Amniotic stem cell (primary cell): ENCODE data around the gene LINGO1.

Experiments used
- DNase-seq: peaks from one replicate; lab custom pipeline; 2025; lab: John Stamatoyannopoulos, UW

Gene LINGO1

DNA sequence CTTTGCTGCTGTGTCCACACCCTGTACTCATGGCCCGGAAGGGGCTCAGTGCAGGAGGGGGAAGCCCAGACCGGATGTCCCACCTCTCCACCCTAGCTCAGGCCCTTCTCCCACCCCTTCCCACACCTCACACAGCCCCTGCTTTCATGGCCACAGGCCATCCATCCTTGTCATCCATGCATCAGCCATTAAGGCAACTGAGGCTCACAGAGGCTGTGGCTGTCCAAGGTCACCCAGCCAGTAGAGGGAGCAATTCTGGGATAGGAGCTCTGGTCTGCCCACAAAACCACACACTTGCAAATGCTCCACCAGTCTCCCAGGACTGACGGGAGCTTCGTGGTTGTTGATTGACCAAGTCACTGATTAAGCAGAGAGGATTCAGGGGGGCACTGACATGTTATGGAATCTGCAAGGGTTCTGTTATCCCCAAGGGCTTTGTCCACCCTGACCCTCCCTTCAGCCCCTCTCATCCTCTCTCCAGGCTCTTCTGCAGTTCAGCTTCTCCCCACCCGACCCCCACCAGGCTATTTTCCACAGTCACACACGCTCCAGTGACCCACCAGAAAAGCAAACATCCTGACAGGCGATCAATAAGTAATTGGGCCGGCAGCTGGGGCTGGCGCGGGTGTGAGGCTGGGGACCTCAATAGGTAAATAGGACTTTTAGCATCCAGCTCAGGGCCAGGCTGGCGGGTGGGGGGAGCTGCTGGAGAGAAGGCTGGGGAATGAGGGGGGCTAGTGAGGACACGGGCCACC lies 15.1 kb downstream of the LINGO1 start:
- DNase-seq = no peak

DNA sequence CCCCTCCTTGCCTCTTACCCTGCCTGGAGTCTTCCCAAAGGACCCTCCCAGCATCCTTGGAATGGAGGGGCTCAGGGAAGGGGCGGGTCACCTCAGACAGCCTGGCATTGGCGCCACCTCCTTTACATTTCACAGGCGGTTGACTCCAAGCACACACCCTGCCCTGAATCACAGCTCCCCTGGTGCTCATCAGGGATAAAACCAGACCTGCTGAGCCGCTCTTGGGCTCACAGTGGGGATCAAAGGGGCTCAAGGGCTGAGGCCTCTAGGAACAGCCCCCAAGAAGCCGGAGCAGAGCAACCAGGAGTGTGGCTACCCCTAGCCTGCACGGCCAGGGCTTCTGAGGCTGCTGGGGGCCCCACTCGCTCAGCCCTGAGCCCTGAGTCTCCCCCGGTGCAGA lies 16.6 kb downstream of the LINGO1 start:
- DNase-seq = no peak

- DNase-seq = no peak
Observed at GRCh38 chr15:77615472-77615871, 17.2 kb downstream of the LINGO1 start.

- no peak for DNase-seq
Observed at GRCh38 chr15:77614251-77614806, 18.4 kb downstream of the LINGO1 start.

DNA sequence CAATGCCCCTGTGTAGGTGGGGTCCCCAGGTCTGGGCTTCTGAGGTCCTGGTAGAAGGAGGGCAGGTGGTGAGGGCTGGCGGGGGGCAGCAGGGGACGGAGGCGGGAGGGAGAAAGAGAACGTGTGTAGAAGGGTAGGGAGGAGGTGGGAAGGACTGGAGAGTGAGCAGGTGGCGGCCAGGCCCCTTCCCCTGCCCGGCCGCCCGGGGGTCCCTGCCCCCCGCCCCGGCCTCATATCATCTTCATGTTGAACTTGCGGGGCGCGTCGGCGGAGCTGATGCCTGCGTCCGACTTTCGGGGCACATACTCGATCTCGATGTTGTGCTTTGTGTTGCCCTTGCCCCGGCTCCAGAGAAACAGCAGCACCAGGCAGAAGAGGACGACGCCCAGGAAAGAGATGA lies 18.9 kb downstream of the LINGO1 start:
- DNase-seq = no peak

DNA sequence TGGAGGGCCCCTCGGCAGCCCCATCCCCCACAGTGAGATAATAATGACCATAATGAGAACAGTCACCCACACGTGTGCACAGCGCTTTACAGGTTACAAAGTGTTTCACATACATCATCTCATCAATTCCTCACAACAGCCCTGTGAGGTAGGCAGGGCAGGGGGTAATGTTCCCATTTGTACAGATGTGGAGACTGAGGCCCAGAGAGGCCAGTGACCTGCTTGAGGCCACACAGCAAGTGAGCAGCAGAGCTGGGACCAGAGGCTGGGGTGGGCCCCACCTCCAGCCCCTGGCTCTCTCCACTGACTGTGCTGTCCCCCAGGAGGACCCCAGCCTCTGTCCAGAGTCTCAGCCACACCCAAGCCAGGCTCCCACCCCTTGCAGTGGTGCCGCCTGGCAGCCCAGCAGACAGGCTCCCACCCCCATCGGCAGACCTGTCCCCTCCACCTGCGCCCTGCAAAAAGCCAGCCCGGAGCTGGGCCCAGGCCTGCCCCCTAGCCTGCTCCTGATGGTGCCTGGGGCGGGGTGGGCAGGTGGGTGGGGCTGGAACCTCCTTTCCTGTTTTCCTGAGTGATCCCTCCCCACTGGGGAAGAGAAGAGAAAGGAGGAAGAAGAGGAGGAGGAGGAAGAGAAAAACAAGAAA lies 19.6 kb downstream of the LINGO1 start:
- DNase-seq = no peak

DNA sequence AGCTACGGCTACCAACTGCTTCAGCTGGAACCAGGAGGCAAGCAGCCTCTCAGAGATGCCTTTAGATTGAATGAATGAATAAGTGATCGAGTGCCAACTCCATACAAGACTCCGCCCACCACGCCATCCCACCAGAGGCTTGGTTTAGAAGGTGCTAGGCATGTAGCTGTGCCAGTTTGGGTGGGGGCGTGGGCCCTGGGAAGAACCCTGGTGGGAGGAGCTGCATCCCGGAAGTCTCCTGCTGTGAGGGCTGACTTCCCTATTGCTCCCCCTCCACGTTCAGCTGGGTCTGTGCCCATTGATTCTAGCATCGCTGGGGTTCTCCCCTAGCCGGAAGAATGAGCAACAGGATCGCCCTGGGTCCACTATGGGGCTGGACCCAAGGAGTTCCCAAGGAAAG lies 20.9 kb downstream of the LINGO1 start:
- no peak for DNase-seq

GRCh38 chr15:77610731-77611130 lies 22.0 kb downstream of the LINGO1 start:
- DNase-seq = no peak

GRCh38 chr15:77609558-77609957 lies 23.2 kb downstream of the LINGO1 start:
- DNase-seq = no peak

DNA sequence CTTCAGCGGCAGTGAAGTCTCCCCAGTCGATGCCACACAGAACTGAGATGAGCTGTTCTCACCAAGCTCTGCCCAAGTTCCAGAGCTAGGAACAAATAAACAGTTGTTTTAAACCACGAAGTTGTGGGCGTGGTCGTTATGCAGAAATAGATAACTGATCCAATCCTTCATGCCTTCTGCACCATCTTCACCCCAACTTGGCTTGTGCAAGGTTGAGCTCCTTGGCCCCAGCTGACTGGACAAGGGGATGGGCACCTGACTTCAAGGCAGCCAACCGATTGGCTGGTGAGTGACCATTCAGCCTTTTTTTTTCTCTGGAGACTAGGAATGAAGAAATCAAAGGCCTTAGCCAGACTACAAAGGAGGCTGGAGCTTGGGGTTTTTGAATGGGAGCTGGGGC lies 23.9 kb downstream of the LINGO1 start:
- DNase-seq = no peak

DNA sequence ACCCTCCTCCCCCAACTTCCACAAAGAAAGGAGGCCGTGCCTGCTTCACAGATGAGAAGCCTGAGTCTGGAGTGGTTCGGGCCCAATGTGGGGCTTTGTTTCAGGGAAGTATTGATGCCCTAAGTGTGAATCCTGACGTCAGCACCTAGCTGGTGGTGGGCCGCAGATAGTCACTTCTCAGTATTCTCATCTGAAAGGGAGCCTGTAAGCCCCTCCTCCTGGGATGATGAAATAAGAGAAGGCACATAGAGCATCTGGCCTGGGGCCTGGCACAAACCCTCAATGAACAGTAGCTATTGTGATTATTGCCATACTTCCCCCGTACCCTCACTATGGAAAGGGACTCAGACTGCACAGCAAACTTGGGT lies 24.8 kb downstream of the LINGO1 start:
- no peak for DNase-seq

DNA sequence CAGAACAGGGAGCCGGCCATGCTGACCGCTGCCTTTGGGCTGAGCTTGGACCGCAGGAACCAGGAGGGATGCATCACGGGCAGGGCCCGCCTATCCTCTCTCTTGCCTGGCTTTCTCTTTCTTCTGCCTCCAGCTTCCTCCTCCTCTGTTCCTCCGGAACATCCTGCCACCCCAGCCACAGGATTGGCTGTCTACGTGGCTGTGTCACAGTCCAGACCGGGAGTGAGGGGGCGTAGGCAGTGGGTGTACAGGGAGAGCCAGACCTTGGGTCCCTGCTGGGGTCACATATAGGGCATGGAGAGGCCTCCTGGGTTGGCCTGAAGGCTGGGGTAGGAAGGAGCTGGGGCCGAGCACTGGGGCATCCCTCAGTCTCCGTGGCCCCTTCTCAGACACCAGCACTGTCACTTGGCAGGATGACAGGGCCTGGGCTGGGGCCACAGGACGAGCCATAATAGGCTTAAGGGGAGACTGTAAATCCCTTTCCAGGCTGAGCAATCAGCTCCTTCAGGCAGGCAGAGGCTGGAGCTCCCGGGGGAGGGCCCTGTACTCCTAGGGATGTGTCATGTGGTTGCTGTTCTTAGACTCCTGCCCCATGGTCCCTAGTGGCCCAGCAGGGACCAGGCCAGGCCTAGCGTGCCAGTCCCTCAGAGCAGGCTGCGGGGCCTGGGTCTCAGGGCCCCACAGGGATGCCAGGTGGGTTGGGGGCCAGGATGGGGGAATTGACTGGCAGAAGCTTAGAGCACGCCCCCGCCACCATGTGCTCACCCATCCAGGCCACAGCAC lies 25.4 kb downstream of the LINGO1 start:
- DNase-seq = no peak

DNA sequence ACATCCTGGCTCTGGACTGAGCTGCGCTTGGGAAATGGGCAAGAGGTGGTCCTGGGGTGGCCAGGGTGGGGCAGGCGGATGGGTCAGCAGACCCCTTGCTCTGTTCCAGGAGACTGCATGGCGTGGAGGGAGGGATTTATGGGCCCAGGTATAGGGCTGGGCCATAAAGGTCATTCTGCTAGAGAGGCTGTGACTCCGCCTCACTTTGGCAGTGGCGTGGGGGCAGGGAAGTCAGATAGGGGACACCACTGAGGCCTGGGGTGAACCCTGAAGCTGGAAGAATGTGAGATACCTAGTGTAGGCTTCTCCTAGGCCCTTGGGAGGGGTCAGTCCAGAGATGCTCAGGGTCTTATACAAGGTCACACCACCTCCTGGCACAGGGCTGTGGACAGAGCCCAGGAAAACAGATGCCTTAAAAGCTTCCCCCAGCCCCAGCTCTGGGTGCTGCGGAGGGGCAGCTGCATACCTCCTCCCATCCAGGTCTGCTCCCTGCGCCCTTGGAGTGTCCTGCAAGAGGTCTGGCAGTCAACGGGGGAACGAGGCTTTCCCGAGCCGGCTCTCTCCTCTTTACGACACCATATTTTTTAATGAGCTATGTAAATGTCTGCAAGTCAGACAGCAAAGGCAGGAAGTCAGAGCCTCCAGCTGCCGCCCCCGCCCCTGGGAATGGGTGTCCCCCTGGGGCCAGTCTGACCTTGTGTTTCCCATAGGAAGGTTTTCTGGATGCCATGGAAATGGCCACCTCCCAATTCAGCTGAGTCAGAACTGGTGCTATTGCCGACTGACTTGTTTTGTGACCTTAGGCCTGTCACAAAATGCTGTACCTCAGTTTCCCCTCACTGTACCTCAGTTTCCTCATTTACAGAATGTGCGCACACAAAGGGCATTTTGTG lies 26.3 kb downstream of the LINGO1 start:
- no peak for DNase-seq

GRCh38 chr15:77605547-77605946 lies 27.2 kb downstream of the LINGO1 start:
- no peak for DNase-seq

GRCh38 chr15:77604973-77605372 lies 27.7 kb downstream of the LINGO1 start:
- no peak for DNase-seq

DNA sequence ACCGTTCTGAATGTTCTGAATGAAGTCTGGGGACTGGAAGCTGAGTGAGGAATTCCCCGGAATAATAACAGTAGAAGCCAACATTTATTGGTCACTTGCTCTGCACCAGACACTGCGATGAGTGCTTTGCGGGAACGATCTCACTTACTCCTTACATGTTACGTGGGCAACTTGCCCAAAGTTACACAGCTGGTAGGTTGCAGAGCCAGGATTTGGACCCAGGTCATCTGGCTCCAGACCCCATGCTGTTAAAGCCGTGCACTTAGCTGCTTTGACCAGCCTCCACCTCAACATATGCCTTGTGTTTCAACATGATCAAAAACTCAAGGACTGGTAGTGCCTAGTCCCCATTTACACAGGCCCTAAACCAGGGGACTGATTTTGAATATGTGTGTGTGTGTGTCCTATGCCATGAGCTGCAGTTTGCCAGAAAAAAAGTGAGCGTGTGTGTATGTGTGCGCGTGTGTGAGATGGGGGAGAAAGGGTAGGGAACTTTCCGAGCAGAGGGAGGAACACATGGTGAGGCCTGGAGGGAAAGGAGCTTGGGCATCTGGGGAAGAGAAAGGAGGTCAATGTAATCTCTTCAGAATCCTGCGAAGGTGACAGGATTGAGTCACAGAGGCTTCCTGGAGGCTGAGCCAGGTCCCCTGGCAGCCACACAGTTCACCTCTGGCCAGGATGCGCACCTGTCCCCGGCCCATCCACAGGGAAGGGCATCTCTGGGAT lies 28.9 kb downstream of the LINGO1 start:
- no peak for DNase-seq

- DNase-seq = no peak
Observed at GRCh38 chr15:77602800-77603199, 29.9 kb downstream of the LINGO1 start.

- no peak for DNase-seq
Observed at GRCh38 chr15:77599899-77600298, 32.8 kb downstream of the LINGO1 start.

- no peak for DNase-seq
Observed at GRCh38 chr15:77599357-77599756, 33.4 kb downstream of the LINGO1 start.

GRCh38 chr15:77598644-77599043 lies 34.1 kb downstream of the LINGO1 start:
- DNase-seq = no peak

DNA sequence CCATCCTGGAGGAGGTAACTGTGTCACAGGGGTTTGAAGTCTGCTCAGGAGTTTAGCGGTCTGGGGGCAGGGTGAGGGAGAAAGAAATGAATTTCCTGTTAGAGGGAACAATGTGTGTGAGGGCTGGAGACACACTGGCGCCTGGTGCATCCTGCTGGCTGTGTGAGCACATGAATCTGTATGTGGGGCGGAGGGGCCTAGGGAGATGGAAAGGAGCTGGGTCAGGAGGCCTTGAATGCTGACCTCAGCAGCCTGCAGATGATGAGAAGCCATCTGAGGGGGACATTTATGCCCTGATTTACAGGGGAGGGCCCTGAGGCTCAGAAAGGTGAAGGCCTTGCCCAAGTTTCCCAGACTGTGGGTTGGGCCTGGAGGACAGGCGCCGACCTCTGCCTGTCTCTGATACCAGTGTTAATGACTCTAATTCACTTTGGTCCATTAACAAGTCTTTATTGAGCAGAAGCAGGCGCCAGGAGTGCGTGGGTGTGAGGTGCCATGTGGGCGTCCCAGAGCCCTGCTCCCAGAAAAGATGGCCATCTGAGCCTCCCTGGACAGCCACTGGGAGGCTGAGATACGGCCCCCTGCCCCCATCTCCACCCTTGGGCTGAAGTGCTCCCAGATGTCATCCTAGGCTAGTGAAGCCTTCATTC lies 34.8 kb downstream of the LINGO1 start:
- no peak for DNase-seq
